Activated CD4-positive, alpha-beta T cell treated with anti-CD3 and anti-CD28 coated beads, Interleukin-2, amount 50 U/mL, for 24 hours (primary cell): Measurements from ENCODE around the gene HIVEP3.

Source experiments
- DNase-seq, 2 donors: peaks; one replicate each; pipeline ENCODE4 v3.0.0-alpha.2; 2020; ENCODE audit warnings: low read depth in 1 of 2, low spot score in 1 of 2

Gene HIVEP3

GRCh38 chr1:41735631-41736260 is 183.0 kb downstream of the HIVEP3 start:
- DNase-seq, result no peak

- no peak for DNase-seq
These were observed 183.6 kb downstream of the HIVEP3 start for GRCh38 chr1:41735139-41735538.

- no peak for DNase-seq
These were observed 184.3 kb downstream of the HIVEP3 start for GRCh38 chr1:41734201-41734970.

GRCh38 chr1:41733725-41734124 is 185.0 kb downstream of the HIVEP3 start:
- DNase-seq, result no peak

GRCh38 chr1:41733021-41733420 is 185.7 kb downstream of the HIVEP3 start:
- no peak for DNase-seq

GRCh38 chr1:41731516-41732030 is 187.1 kb downstream of the HIVEP3 start:
- no peak for DNase-seq

- DNase-seq, result no peak
These were observed 187.9 kb downstream of the HIVEP3 start for GRCh38 chr1:41730806-41731205.

GRCh38 chr1:41728403-41729202 is 190.1 kb downstream of the HIVEP3 start:
- DNase-seq, result no peak

GRCh38 chr1:41727749-41728115 is 191.0 kb downstream of the HIVEP3 start:
- no peak for DNase-seq

- DNase-seq, result no peak
These were observed 191.6 kb downstream of the HIVEP3 start for GRCh38 chr1:41726899-41727748.

GRCh38 chr1:41726292-41726691 is 192.4 kb downstream of the HIVEP3 start:
- DNase-seq, result no peak

GRCh38 chr1:41724926-41725325 is 193.8 kb downstream of the HIVEP3 start:
- no peak for DNase-seq

- DNase-seq, result no peak
These were observed 194.5 kb downstream of the HIVEP3 start for GRCh38 chr1:41724248-41724647.

- DNase-seq, result no peak
These were observed 194.9 kb downstream of the HIVEP3 start for GRCh38 chr1:41723786-41724185.

GRCh38 chr1:41722184-41722583 is 196.5 kb downstream of the HIVEP3 start:
- DNase-seq, result no peak

GRCh38 chr1:41720861-41721410 is 197.8 kb downstream of the HIVEP3 start:
- DNase-seq, result no peak

- no peak for DNase-seq
These were observed 199.1 kb downstream of the HIVEP3 start for GRCh38 chr1:41719590-41719989.

GRCh38 chr1:41719128-41719527 is 199.6 kb downstream of the HIVEP3 start:
- no peak for DNase-seq

GRCh38 chr1:41718497-41718896 is 200.2 kb downstream of the HIVEP3 start:
- no peak for DNase-seq
